OCI-LY1 (cell line): Measurements from ENCODE around the gene SLC6A7.

ENCODE experiments used
- H2AFZ ChIP-seq: fragments of 200-600 bp; sonication (generic), shearing (Covaris generic); 2 replicates; pipeline ENCODE4 v1.6.0; 2014; ENCODE audit warnings: antibody characterized with exemption, mild to moderate bottlenecking, low read length
- H3F3A ChIP-seq: fragments of 200-600 bp; sonication (generic), shearing (Covaris generic); 2 replicates; pipeline ENCODE4 v1.6.0; 2014; ENCODE audit warnings: mild to moderate bottlenecking, antibody characterized with exemption, low read length, moderate library complexity; ENCODE audit not compliant: insufficient read depth
- H3K27ac ChIP-seq: fragments of 200-600 bp; sonication (generic); 2 replicates; pipeline ENCODE4 v1.5.1; 2014; ENCODE audit warnings: low read length, mixed run types, mild to moderate bottlenecking, low read depth; ENCODE audit not compliant: poor library complexity, severe bottlenecking
- H3K27me3 ChIP-seq: fragments of 200-600 bp; sonication (generic); 2 replicates; pipeline ENCODE4 v1.6.0; 2014; ENCODE audit warnings: antibody characterized with exemption, mild to moderate bottlenecking, low read length, moderate library complexity; ENCODE audit not compliant: insufficient read depth
- H3K36me3 ChIP-seq: fragments of 200-600 bp; sonication (generic); 2 replicates; pipeline ENCODE4 v1.6.1; 2014; ENCODE audit warnings: mild to moderate bottlenecking, antibody characterized with exemption, low read length, moderate library complexity, mixed read lengths; ENCODE audit not compliant: insufficient read depth
- H3K4me1 ChIP-seq: fragments of 200-600 bp; sonication (generic); 2 replicates; pipeline ENCODE4 v1.5.1; 2014; ENCODE audit warnings: mild to moderate bottlenecking, low read length, moderate library complexity; ENCODE audit not compliant: insufficient read depth, severe bottlenecking
- H3K4me2 ChIP-seq: fragments of 200-600 bp; sonication (generic), shearing (Covaris generic); 2 replicates; pipeline ENCODE4 v1.6.1; 2014; ENCODE audit warnings: low read length
- H3K4me3 ChIP-seq: fragments of 200-600 bp; sonication (generic); 2 replicates; pipeline ENCODE4 v1.5.1; 2014; ENCODE audit warnings: low read length, low read depth, mild to moderate bottlenecking, mixed read lengths; ENCODE audit not compliant: poor library complexity, severe bottlenecking
- H3K79me2 ChIP-seq: fragments of 200-600 bp; shearing (Covaris generic); 2 replicates; pipeline ENCODE4 v1.6.1; 2016; ENCODE audit warnings: mixed run types, low read length, mixed read lengths; ENCODE audit not compliant: insufficient read depth
- H3K9ac ChIP-seq: fragments of 200-600 bp; sonication (generic), shearing (Covaris generic); 2 replicates; pipeline ENCODE4 v1.6.1; 2014; ENCODE audit warnings: mild to moderate bottlenecking, low read length, mixed read lengths
- H3K9me2 ChIP-seq: fragments of 200-600 bp; sonication (generic), shearing (Covaris generic); 2 replicates; pipeline ENCODE4 v1.6.1; 2014; ENCODE audit warnings: low read depth, mild to moderate bottlenecking, low read length, mixed read lengths
- H3K9me3 ChIP-seq: fragments of 200-600 bp; shearing (Covaris generic); 2 replicates; pipeline ENCODE4 v1.6.1; 2014; ENCODE audit warnings: low read length, mixed read lengths
- H4K20me1 ChIP-seq: fragments of 200-600 bp; sonication (generic), shearing (Covaris generic); 2 replicates; pipeline ENCODE4 v1.6.0; 2016; ENCODE audit warnings: mild to moderate bottlenecking, low read length; ENCODE audit not compliant: insufficient read depth
- CTCF ChIP-seq: fragments of 200-600 bp; sonication (generic), shearing (Covaris generic); IDR thresholded peaks from 2 replicates; pipeline ENCODE4 v1.5.1; 2017; ENCODE audit warnings: mild to moderate bottlenecking, antibody characterized with exemption, low read length, moderate library complexity, mixed read lengths
- EZH2 ChIP-seq: fragments of 200-600 bp; sonication (generic), shearing (Covaris generic); IDR thresholded peaks from 2 replicates; pipeline ENCODE4 v1.8.0; 2017; ENCODE audit warnings: borderline replicate concordance, mixed run types, mild to moderate bottlenecking, antibody characterized with exemption, low read length, moderate library complexity, mixed read lengths

The SLC6A7 gene

GRCh38 chr5:150219142-150219541 lies 29.3 kb downstream of the SLC6A7 start:
- Histone ChIP-seq H3K4me2 (no peak overlapping the region), H3K4me1 (no peaks in the 10 kb centered on the region), H3K79me2 (no peaks in the 10 kb centered on the region), H3K9me2 (no peaks in the 10 kb centered on the region), H2AFZ (no peak overlapping the region), H3K27ac (no peak overlapping the region), H3K4me3 (no peak overlapping the region), H3K9ac (no peak overlapping the region), H4K20me1 (no peaks in the 10 kb centered on the region), H3F3A (no peaks in the 10 kb centered on the region), H3K36me3 (no peaks in the 10 kb centered on the region), H3K9me3 (no peaks in the 10 kb centered on the region), H3K27me3 (0 out of 2 replicates have a peak, but pooled peaks cover 4% of the 10 kb centered on the region)
- TF ChIP-seq EZH2 (no peak), CTCF (no peak)

GRCh38 chr5:150219861-150220260 lies 30.0 kb downstream of the SLC6A7 start:
- Histone ChIP-seq H3K9me2 (no peaks in the 10 kb centered on the region), H3K9me3 (no peaks in the 10 kb centered on the region), H3K79me2 (no peaks in the 10 kb centered on the region), H3K9ac (no peak overlapping the region), H3K4me3 (no peak overlapping the region), H2AFZ (no peak overlapping the region), H3F3A (no peaks in the 10 kb centered on the region), H3K4me1 (no peaks in the 10 kb centered on the region), H3K27ac (no peak overlapping the region), H3K4me2 (no peak overlapping the region), H4K20me1 (no peaks in the 10 kb centered on the region), H3K27me3 (0 out of 2 replicates have a peak, but pooled peaks cover 4% of the 10 kb centered on the region), H3K36me3 (no peaks in the 10 kb centered on the region)
- no peak for TF ChIP-seq CTCF
- no peak for TF ChIP-seq EZH2

- no peaks in the 10 kb centered on the region for H3K36me3 ChIP-seq
- H3K79me2 ChIP-seq = no peaks in the 10 kb centered on the region
- H3F3A ChIP-seq = no peaks in the 10 kb centered on the region
- H3K4me1 ChIP-seq = no peaks in the 10 kb centered on the region
- no peak overlapping the region for H3K9ac ChIP-seq
- no peak overlapping the region for H3K4me2 ChIP-seq
- TF ChIP-seq EZH2 (no peak), CTCF (no peak)
- H2AFZ ChIP-seq = no peak overlapping the region
- no peaks in the 10 kb centered on the region for H4K20me1 ChIP-seq
- H3K4me3 ChIP-seq = no peak overlapping the region
- 0 out of 2 replicates have a peak, but pooled peaks cover 4% of the 10 kb centered on the region for H3K27me3 ChIP-seq
- H3K27ac ChIP-seq = no peak overlapping the region
- no peaks in the 10 kb centered on the region for H3K9me3 ChIP-seq
- no peaks in the 10 kb centered on the region for H3K9me2 ChIP-seq
Measured at GRCh38 chr5:150221471-150221870, 31.6 kb downstream of the SLC6A7 start.
